Measurements from ENCODE around the gene SCN2A. TPM values are rescaled to one million over a fixed set of nuclear protein-coding genes. Genes with fewer than 3 reads are reported as not detected.

SCN2A gene
- polyA plus RNA-seq, 1 donor (not counting 4 experiments of a cell fraction or from before 2014, with no cell fraction given), result 1.0 TPM

GRCh38 chr2:165432234-165432966, 193.2 kb downstream of the SCN2A start:
- Histone ChIP-seq H3K4me2 (ENCODE audit: control insufficient read depth, extremely low read depth, insufficient read depth, low read depth, low read length) (no peak overlapping the region), H3K4me3 (ENCODE audit: control insufficient read depth in 2 of 3, extremely low read depth in 1 of 3, insufficient read depth in 2 of 3, low read depth in 1 of 3, low read length in 3 of 3) (no peak overlapping the region), H3K79me2 (ENCODE audit: control insufficient read depth, insufficient read depth, low read length) (no peaks in the 10 kb centered on the region), H3K9me3 (ENCODE audit: control insufficient read depth, low read depth, low read length) (no peaks in the 10 kb centered on the region), H3K36me3 (ENCODE audit: control insufficient read depth in 2 of 2, extremely low read depth in 1 of 2, insufficient read depth in 2 of 2, low read length in 2 of 2) (no peaks in the 10 kb centered on the region), H3K9me1 (ENCODE audit: control insufficient read depth, extremely low read depth, insufficient read depth, low read length) (no peaks in the 10 kb centered on the region), H3K27me3 (ENCODE audit: control insufficient read depth, extremely low read depth, insufficient read depth, low read length) (no peaks in the 10 kb centered on the region), H3K4me1 (ENCODE audit: control insufficient read depth, extremely low read depth, insufficient read depth, low read length) (no peaks in the 10 kb centered on the region), H3K9ac (ENCODE audit: control insufficient read depth, extremely low read depth, insufficient read depth, low read length) (no peak overlapping the region), H2AFZ (ENCODE audit: control insufficient read depth, low read length) (no peak overlapping the region), H4K20me1 (ENCODE audit: control insufficient read depth, extremely low read depth, insufficient read depth, low read length) (no peaks in the 10 kb centered on the region), H3K27ac (ENCODE audit: control insufficient read depth, insufficient read depth, low read length) (no peak overlapping the region)
- no peak for TF ChIP-seq EZH2 (IDR thresholded peaks at IDR 0.05; ENCODE audit: low read length)
- TF ChIP-seq, protein P1, sequence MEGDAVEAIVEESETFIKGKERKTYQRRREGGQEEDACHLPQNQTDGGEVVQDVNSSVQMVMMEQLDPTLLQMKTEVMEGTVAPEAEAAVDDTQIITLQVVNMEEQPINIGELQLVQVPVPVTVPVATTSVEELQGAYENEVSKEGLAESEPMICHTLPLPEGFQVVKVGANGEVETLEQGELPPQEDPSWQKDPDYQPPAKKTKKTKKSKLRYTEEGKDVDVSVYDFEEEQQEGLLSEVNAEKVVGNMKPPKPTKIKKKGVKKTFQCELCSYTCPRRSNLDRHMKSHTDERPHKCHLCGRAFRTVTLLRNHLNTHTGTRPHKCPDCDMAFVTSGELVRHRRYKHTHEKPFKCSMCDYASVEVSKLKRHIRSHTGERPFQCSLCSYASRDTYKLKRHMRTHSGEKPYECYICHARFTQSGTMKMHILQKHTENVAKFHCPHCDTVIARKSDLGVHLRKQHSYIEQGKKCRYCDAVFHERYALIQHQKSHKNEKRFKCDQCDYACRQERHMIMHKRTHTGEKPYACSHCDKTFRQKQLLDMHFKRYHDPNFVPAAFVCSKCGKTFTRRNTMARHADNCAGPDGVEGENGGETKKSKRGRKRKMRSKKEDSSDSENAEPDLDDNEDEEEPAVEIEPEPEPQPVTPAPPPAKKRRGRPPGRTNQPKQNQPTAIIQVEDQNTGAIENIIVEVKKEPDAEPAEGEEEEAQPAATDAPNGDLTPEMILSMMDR (optimal IDR thresholded peaks at IDR 0.05 in 1 of 3, IDR thresholded peaks at IDR 0.05 in 1 of 3, conservative IDR thresholded peaks at IDR 0.05 in 1 of 3; ENCODE audit: extremely low read depth in 1 of 3, insufficient read depth in 2 of 3, low read length in 3 of 3), result no peak
- dilution Hi-C loops (cut with MboI; ENCODE audit: extremely low pct_ligation_motif_present, low sequenced_read_pairs), result no loop called here
- FAIRE-seq, result no peak
- no peak for DNase-seq (ENCODE audit: low read depth, low spot score)

- Histone ChIP-seq H3K27me3 (ENCODE audit: control insufficient read depth, extremely low read depth, insufficient read depth, low read length) (no peaks in the 10 kb centered on the region), H3K9me3 (ENCODE audit: control insufficient read depth, low read depth, low read length) (no peaks in the 10 kb centered on the region), H4K20me1 (ENCODE audit: control insufficient read depth, extremely low read depth, insufficient read depth, low read length) (no peaks in the 10 kb centered on the region), H3K36me3 (ENCODE audit: control insufficient read depth in 2 of 2, extremely low read depth in 1 of 2, insufficient read depth in 2 of 2, low read length in 2 of 2) (no peaks in the 10 kb centered on the region), H2AFZ (ENCODE audit: control insufficient read depth, low read length) (no peak overlapping the region), H3K79me2 (ENCODE audit: control insufficient read depth, insufficient read depth, low read length) (no peaks in the 10 kb centered on the region), H3K9ac (ENCODE audit: control insufficient read depth, extremely low read depth, insufficient read depth, low read length) (no peak overlapping the region), H3K9me1 (ENCODE audit: control insufficient read depth, extremely low read depth, insufficient read depth, low read length) (no peaks in the 10 kb centered on the region), H3K4me1 (ENCODE audit: control insufficient read depth, extremely low read depth, insufficient read depth, low read length) (no peaks in the 10 kb centered on the region), H3K4me3 (ENCODE audit: control insufficient read depth in 2 of 3, extremely low read depth in 1 of 3, insufficient read depth in 2 of 3, low read depth in 1 of 3, low read length in 3 of 3) (no peak overlapping the region), H3K27ac (ENCODE audit: control insufficient read depth, insufficient read depth, low read length) (no peak overlapping the region), H3K4me2 (ENCODE audit: control insufficient read depth, extremely low read depth, insufficient read depth, low read depth, low read length) (no peak overlapping the region)
- no peak for FAIRE-seq
- no peak for DNase-seq (ENCODE audit: low read depth, low spot score)
- TF ChIP-seq, protein P1 (optimal IDR thresholded peaks at IDR 0.05 in 1 of 3, IDR thresholded peaks at IDR 0.05 in 1 of 3, conservative IDR thresholded peaks at IDR 0.05 in 1 of 3; ENCODE audit: extremely low read depth in 1 of 3, insufficient read depth in 2 of 3, low read length in 3 of 3), result no peak
- TF ChIP-seq EZH2 (IDR thresholded peaks at IDR 0.05; ENCODE audit: low read length), result no peak
- dilution Hi-C loops (cut with MboI; ENCODE audit: extremely low pct_ligation_motif_present, low sequenced_read_pairs), result no loop called here
These were observed 195.8 kb downstream of the SCN2A start for GRCh38 chr2:165434865-165435496.

All from keratinocyte (primary cell).